Measurements from ENCODE around the gene HPDL. TPM values are rescaled to one million over a fixed set of nuclear protein-coding genes. Genes with fewer than 3 reads are reported as not detected.

The HPDL gene
- total and polyA plus RNA-seq, 2 of the 8 experiments (the other 6 are each of a cell fraction or from before 2014, with no cell fraction given) = 58.5 to 62.7 TPM

GRCh38 chr1:45355683-45356082 is 29.0 kb downstream of the HPDL start:
- no peak overlapping the region for H4K5ac ChIP-seq (ENCODE audit: insufficient read length, low read depth, low read length)
- H3K56ac ChIP-seq (replicated peaks; ENCODE audit: insufficient read length, low read depth, low read length) = no peak overlapping the region
- CTCF ChIA-PET (ENCODE audit: partially characterized antibody) = interaction anchor here (0.8 to 10.3 kb wide), 7 partner anchors 10 to 315 kb away, joined by 3 to 194 read pairs (median 4); partner anchors contain the start of genes MUTYH, TESK2 and TOE1
- H3K79me1 ChIP-seq (ENCODE audit: low read depth, low read length) = no peaks in the 10 kb centered on the region; the same call in 1 of the 2 replicates
- H2AK5ac ChIP-seq (ENCODE audit: low read depth, low read length) = no peak overlapping the region
- DNase-seq (ENCODE audit: low read depth in 1 of 2, low spot score in 2 of 2) (no peak), FAIRE-seq (no peak)
- no peak overlapping the region for H3K18ac ChIP-seq (ENCODE audit: extremely low read depth, low read length)
- H3K4ac ChIP-seq (replicated peaks; ENCODE audit: insufficient read length, low read depth, low read length) = no peak overlapping the region
- no peak overlapping the region for H2AFZ ChIP-seq (ENCODE audit: low read length)
- no peak overlapping the region for H4K8ac ChIP-seq (ENCODE audit: extremely low read depth, insufficient read depth, low read length)
- no peak overlapping the region for H3K23ac ChIP-seq (ENCODE audit: insufficient read length)
- H2BK20ac ChIP-seq (ENCODE audit: low read length) = no peak overlapping the region
- peaks cover 0 to 8% (median 7%) of the 10 kb centered on the region in 4 experiments; a peak in 6 of 7 replicates for H3K4me1 ChIP-seq (replicated peaks in 1 of 4; ENCODE audit: control insufficient read depth in 3 of 4, insufficient read depth in 4 of 4, low read length in 3 of 4)
- H2BK120ac ChIP-seq (replicated peaks; ENCODE audit: low read depth, low read length) = no peak overlapping the region
- H2BK5ac ChIP-seq (ENCODE audit: low read depth, low read length) = no peak overlapping the region
- 88% methylated on average over 2 of the region's 2 CpGs; no CpG with 5 or more reads in 1 of the 2 experiments for WGBS, 2 experiments (ENCODE audit: extremely low coverage in 1 of 2, insufficient coverage in 1 of 2, insufficient read length in 1 of 2, insufficient replicate concordance in 2 of 2, low coverage in 1 of 2, low lambda C conversion rate in 2 of 2, missing lambda C conversion rate in 1 of 2)
- H3K36me3 ChIP-seq (ENCODE audit: control insufficient read depth in 2 of 4, insufficient read depth in 4 of 4, low read length in 3 of 4) = no peaks in the 10 kb centered on the region
- no peak overlapping the region for H3K4me3 ChIP-seq (ENCODE audit: extremely low read depth in 1 of 4, insufficient read depth in 2 of 4, low read depth in 3 of 4, low read length in 4 of 4)
- POLR2A ChIA-PET (ENCODE audit: partially characterized antibody) = interaction anchor here (1.3 to 14.2 kb wide), 3 partner anchors 12 to 30 kb away, joined by 3 to 162 read pairs (median 3); partner anchors contain the start of genes MUTYH and TOE1
- no peak overlapping the region for H2BK12ac ChIP-seq (ENCODE audit: low read depth, low read length)
- no peaks in the 10 kb centered on the region for H3K27me3 ChIP-seq (replicated peaks in 1 of 4; ENCODE audit: control insufficient read depth in 3 of 4, extremely low read depth in 1 of 4, insufficient read depth in 3 of 4, low read length in 3 of 4)
- no peaks in the 10 kb centered on the region for H3K9me3 ChIP-seq (ENCODE audit: insufficient read depth in 2 of 2, low read depth in 1 of 2, low read length in 1 of 2)
- no peak overlapping the region for H3K9ac ChIP-seq (replicated peaks in 1 of 4; ENCODE audit: extremely low read depth in 1 of 4, low read depth in 3 of 4, low read length in 3 of 4)
- H4K20me1 ChIP-seq (replicated peaks in 1 of 2; ENCODE audit: control insufficient read depth in 1 of 2, insufficient read depth in 2 of 2, low read length in 2 of 2) = peaks cover 0 to 2% of the 10 kb centered on the region in 2 experiments
- H3K14ac ChIP-seq (ENCODE audit: insufficient read length) = no peak overlapping the region
- no peaks in the 10 kb centered on the region for H3K23me2 ChIP-seq (ENCODE audit: low read depth, low read length)
- no peak overlapping the region for H3K4me2 ChIP-seq (ENCODE audit: insufficient read depth in 1 of 2, low read depth in 2 of 2, low read length in 2 of 2)
- H2BK15ac ChIP-seq (ENCODE audit: low read length) = no peak overlapping the region
- no peak overlapping the region for H4K91ac ChIP-seq (replicated peaks; ENCODE audit: insufficient read length, low read length)
- H3K79me2 ChIP-seq (ENCODE audit: control insufficient read depth in 1 of 2, insufficient read depth in 2 of 2, low read length in 2 of 2) = no peaks in the 10 kb centered on the region
- H3K27ac ChIP-seq (ENCODE audit: low read depth, low read length) = no peak overlapping the region
- TF ChIP-seq NRF1 (IDR thresholded peaks at IDR 0.05; ENCODE audit: low read depth, low read length) = no peak
- no peak for TF ChIP-seq YY1 (IDR thresholded peaks at IDR 0.05; ENCODE audit: low read depth, low read length)
- TF ChIP-seq JUND (IDR thresholded peaks at IDR 0.05; ENCODE audit: low read length) = no peak
- no peak for TF ChIP-seq BRCA1 (IDR thresholded peaks at IDR 0.05; ENCODE audit: low read depth, low read length)
- no peak for TF ChIP-seq RXRA (IDR thresholded peaks at IDR 0.05; ENCODE audit: insufficient read depth, low read depth, low read length)
- TF ChIP-seq NANOG (IDR thresholded peaks at IDR 0.05; ENCODE audit: insufficient read depth, low read depth, low read length, poor library complexity, severe bottlenecking) = no peak
- TF ChIP-seq GTF2F1 (IDR thresholded peaks at IDR 0.05; ENCODE audit: borderline replicate concordance, low read depth, low read length) = no peak
- TF ChIP-seq POU5F1 (IDR thresholded peaks at IDR 0.05; ENCODE audit: low read depth, low read length) = no peak
- no peak for TF ChIP-seq SRF (IDR thresholded peaks at IDR 0.05; ENCODE audit: low read depth, low read length)

Data from H1 (cell line).